ENCODE measurements around the gene CEP20. TPM values are rescaled to one million over a fixed set of nuclear protein-coding genes. Genes with fewer than 3 reads are reported as not detected.

The CEP20 gene
- total and polyA plus RNA-seq, 2 experiments from 2014 or later, result 20.5 to 39.8 TPM

DNA sequence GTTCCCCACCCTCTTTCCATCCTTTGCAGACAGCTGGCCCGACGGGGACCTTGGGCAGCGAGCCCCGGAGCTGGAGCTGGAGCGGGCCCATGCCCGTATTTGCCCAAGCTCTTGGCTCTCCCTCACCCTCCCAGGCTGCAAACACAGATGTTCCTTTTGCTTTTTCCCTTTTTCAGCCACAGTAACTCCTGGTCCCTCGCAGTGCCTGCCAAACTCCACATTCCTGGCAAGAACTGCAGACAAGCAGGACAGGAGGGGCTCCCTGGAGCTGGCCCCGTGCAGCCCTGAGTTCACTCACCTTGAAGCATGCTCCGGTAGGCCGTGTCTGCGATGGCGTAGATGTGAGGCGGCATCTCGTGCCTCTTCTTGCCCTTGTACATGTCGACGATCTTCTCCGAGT, 65.4 kb downstream of the CEP20 start:
- WGBS (ENCODE audit: low lambda C conversion rate, missing lambda C conversion rate), result 87% methylated on average over 17 of the region's 17 CpGs
- Histone ChIP-seq H3K4me2 (no peak overlapping the region), H2AFZ (no peak overlapping the region), H3K9me2 (replicated peaks; ENCODE audit: insufficient read depth) (no peaks in the 10 kb centered on the region), H3K79me2 (no peaks in the 10 kb centered on the region), H3K4me1 (ENCODE audit: insufficient read depth) (no peaks in the 10 kb centered on the region), H3K27ac (no peak overlapping the region), H3K36me3 (replicated peaks; ENCODE audit: insufficient read depth, low read depth) (no peaks in the 10 kb centered on the region), H3K27me3 (peaks cover 7% of the 10 kb centered on the region), H3K4me3 (no peak overlapping the region), H3K9me3 (ENCODE audit: low read depth) (no peaks in the 10 kb centered on the region), H4K20me1 (ENCODE audit: insufficient read depth, poor library complexity, severe bottlenecking) (no peaks in the 10 kb centered on the region)
- no peak for TF ChIP-seq EZH2phosphoT487 (IDR thresholded peaks at IDR 0.05; ENCODE audit: low read depth, severe bottlenecking, unreplicated experiment)
- no peak for DNase-seq (ENCODE audit: low spot score)

DNA sequence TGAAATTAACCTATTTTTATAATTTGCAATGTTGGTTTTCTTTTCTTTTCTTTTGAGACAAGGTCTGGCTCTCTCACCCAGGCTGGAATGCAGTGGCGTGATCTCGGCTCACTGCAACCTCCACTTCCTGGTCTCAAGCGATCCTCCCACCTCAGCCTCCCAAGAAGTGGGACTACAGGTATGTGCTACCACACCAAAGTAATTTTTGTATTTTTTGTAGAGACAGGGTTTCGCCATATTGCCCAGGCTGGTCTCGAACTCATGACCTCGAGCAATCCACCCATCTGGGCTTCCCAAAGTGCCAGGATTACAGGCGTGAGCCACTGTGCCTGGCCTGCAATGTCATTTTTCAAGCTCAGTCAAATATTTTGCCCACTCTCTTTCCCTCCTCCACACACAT, 67.6 kb downstream of the CEP20 start:
- Histone ChIP-seq H3K79me2 (no peaks in the 10 kb centered on the region), H3K4me1 (ENCODE audit: insufficient read depth) (no peaks in the 10 kb centered on the region), H3K4me3 (no peak overlapping the region), H4K20me1 (ENCODE audit: insufficient read depth, poor library complexity, severe bottlenecking) (no peaks in the 10 kb centered on the region), H3K27me3 (peaks cover 15% of the 10 kb centered on the region), H3K4me2 (no peak overlapping the region), H3K9me3 (ENCODE audit: low read depth) (peaks cover 6% of the 10 kb centered on the region), H3K9me2 (replicated peaks; ENCODE audit: insufficient read depth) (no peaks in the 10 kb centered on the region), H3K27ac (no peak overlapping the region), H2AFZ (no peak overlapping the region), H3K36me3 (replicated peaks; ENCODE audit: insufficient read depth, low read depth) (no peaks in the 10 kb centered on the region)
- TF ChIP-seq EZH2 (IDR thresholded peaks at IDR 0.05; ENCODE audit: borderline replicate concordance) (no peak), EZH2phosphoT487 (IDR thresholded peaks at IDR 0.05; ENCODE audit: low read depth, severe bottlenecking, unreplicated experiment) (no peak)
- TF ChIP-seq, protein P1, sequence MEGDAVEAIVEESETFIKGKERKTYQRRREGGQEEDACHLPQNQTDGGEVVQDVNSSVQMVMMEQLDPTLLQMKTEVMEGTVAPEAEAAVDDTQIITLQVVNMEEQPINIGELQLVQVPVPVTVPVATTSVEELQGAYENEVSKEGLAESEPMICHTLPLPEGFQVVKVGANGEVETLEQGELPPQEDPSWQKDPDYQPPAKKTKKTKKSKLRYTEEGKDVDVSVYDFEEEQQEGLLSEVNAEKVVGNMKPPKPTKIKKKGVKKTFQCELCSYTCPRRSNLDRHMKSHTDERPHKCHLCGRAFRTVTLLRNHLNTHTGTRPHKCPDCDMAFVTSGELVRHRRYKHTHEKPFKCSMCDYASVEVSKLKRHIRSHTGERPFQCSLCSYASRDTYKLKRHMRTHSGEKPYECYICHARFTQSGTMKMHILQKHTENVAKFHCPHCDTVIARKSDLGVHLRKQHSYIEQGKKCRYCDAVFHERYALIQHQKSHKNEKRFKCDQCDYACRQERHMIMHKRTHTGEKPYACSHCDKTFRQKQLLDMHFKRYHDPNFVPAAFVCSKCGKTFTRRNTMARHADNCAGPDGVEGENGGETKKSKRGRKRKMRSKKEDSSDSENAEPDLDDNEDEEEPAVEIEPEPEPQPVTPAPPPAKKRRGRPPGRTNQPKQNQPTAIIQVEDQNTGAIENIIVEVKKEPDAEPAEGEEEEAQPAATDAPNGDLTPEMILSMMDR (IDR thresholded peaks at IDR 0.05; ENCODE audit: poor library complexity), result no peak
- no peak for DNase-seq (ENCODE audit: low spot score)
- WGBS (ENCODE audit: low lambda C conversion rate, missing lambda C conversion rate), result 95% methylated on average over 7 of the region's 7 CpGs

DNA sequence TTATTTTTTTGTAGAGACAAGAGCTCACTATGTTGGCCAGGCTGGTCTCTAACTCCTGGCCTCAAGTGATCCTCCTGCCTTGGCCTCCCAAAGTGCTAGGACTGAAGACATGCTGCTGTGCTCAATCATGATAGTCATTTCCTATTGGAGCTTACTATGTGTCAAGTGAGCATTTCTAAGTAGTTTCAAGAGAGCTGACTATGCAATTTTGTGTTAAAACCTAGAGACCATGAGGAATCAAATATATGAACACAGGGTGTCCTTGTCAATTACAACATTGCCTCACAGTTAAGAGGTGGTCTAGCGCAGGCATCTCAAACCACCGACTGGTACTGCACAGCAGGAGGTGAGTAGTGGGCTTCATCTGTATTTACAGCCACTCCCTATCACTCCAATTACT, 69.4 kb downstream of the CEP20 start:
- Histone ChIP-seq H3K9me3 (ENCODE audit: low read depth) (peaks cover 6% of the 10 kb centered on the region), H3K27ac (no peak overlapping the region), H3K4me2 (no peak overlapping the region), H3K4me1 (ENCODE audit: insufficient read depth) (no peaks in the 10 kb centered on the region), H3K9me2 (replicated peaks; ENCODE audit: insufficient read depth) (no peaks in the 10 kb centered on the region), H3K79me2 (no peaks in the 10 kb centered on the region), H4K20me1 (ENCODE audit: insufficient read depth, poor library complexity, severe bottlenecking) (no peaks in the 10 kb centered on the region), H2AFZ (no peak overlapping the region), H3K27me3 (peaks cover 24% of the 10 kb centered on the region), H3K4me3 (no peak overlapping the region), H3K36me3 (replicated peaks; ENCODE audit: insufficient read depth, low read depth) (no peaks in the 10 kb centered on the region)
- DNase-seq (ENCODE audit: low spot score), result no peak
- WGBS (ENCODE audit: low lambda C conversion rate, missing lambda C conversion rate), result 98% methylated on average over 2 of the region's 2 CpGs
- TF ChIP-seq EZH2 (IDR thresholded peaks at IDR 0.05; ENCODE audit: borderline replicate concordance) (no peak), EZH2phosphoT487 (IDR thresholded peaks at IDR 0.05; ENCODE audit: low read depth, severe bottlenecking, unreplicated experiment) (no peak)
- TF ChIP-seq, protein P1 (IDR thresholded peaks at IDR 0.05; ENCODE audit: poor library complexity), result no peak

DNA sequence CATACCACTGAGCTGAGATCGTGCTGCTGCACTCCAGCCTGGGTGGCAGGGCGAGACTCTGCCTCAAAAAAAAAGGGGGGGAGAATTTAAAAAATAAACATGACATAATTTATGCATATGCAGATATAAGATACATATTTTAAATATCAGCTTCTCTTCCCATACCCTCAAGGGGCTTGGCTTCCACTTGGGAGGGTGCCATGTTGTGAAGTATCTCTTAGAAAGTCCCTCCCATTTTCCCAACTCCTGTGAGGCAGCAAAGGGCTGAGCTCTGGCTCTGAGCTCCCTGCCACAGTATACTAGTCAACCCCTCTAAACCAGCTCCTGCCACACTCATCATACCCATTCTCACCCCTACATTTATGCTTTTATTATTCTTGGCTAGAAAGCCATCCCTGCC, 71.0 kb downstream of the CEP20 start:
- no peaks in the 10 kb centered on the region for H4K20me1 ChIP-seq (ENCODE audit: insufficient read depth, poor library complexity, severe bottlenecking)
- no peak overlapping the region for H2AFZ ChIP-seq
- WGBS (ENCODE audit: low lambda C conversion rate, missing lambda C conversion rate), result 100% methylated on average over 1 of the region's 2 CpGs
- no peaks in the 10 kb centered on the region for H3K9me2 ChIP-seq (replicated peaks; ENCODE audit: insufficient read depth)
- H3K4me3 ChIP-seq, result no peak overlapping the region
- H3K79me2 ChIP-seq, result no peaks in the 10 kb centered on the region
- TF ChIP-seq EZH2phosphoT487 (IDR thresholded peaks at IDR 0.05; ENCODE audit: low read depth, severe bottlenecking, unreplicated experiment) (no peak), EZH2 (IDR thresholded peaks at IDR 0.05; ENCODE audit: borderline replicate concordance) (no peak)
- TF ChIP-seq, protein P1 (IDR thresholded peaks at IDR 0.05; ENCODE audit: poor library complexity), result no peak
- no peak overlapping the region for H3K27ac ChIP-seq
- H3K36me3 ChIP-seq (replicated peaks; ENCODE audit: insufficient read depth, low read depth), result no peaks in the 10 kb centered on the region
- H3K9me3 ChIP-seq (ENCODE audit: low read depth), result peaks cover 6% of the 10 kb centered on the region
- peaks cover 33% of the 10 kb centered on the region for H3K27me3 ChIP-seq
- no peak overlapping the region for H3K4me2 ChIP-seq
- H3K4me1 ChIP-seq (ENCODE audit: insufficient read depth), result no peaks in the 10 kb centered on the region
- DNase-seq (ENCODE audit: low spot score), result no peak
